K562 (cell line): Measurements from ENCODE around the gene SSH3. TPM values are rescaled to one million over a fixed set of nuclear protein-coding genes. Genes with fewer than 3 reads are reported as not detected.
A peak's percentile ranks its signal among the peaks of the same experiment; 100 is the strongest.

ENCODE experiments used
- BRD9 ChIP-seq: fragments of 450-650 bp; IDR thresholded peaks from 2 replicates; pipeline ENCODE4 v1.6.1; 2018; ENCODE audit warnings: low read depth; ENCODE audit not compliant: partially characterized antibody
- FIP1L1 ChIP-seq: fragments of 200-400 bp; formaldehyde crosslinking; IDR thresholded peaks from 2 replicates; pipeline ENCODE4 v1.6.1; 2018; ENCODE audit warnings: mild to moderate bottlenecking, low read depth, low read length; ENCODE audit not compliant: poor library complexity, severe bottlenecking
- GABPB1 ChIP-seq: sonication (generic); formaldehyde crosslinking; IDR thresholded peaks from 2 replicates; pipeline ENCODE4 v1.8.0; 2022; ENCODE audit warnings: mild to moderate bottlenecking, missing genetic modification reagents
- NEUROD1 ChIP-seq: fragments of 150-350 bp; IDR thresholded peaks from 2 replicates; pipeline ENCODE4 v1.6.1; 2014; ENCODE audit warnings: borderline replicate concordance, low read length, low read depth; ENCODE audit not compliant: partially characterized antibody
- PHB ChIP-seq: fragments of 250-450 bp; sonication (Bioruptor Pico); IDR thresholded peaks from 2 replicates; pipeline ENCODE4 v1.5.0; 2021
- SRSF3 ChIP-seq: fragments of 200-400 bp; formaldehyde crosslinking; IDR thresholded peaks from 2 replicates; pipeline ENCODE4 v1.6.1; 2016; ENCODE audit warnings: mild to moderate bottlenecking, low read length, moderate library complexity; ENCODE audit not compliant: insufficient read depth
- TEAD1 ChIP-seq, 2 experiments: fragments of 450-650 bp in 1 of 2; sonication (generic) in 1 of 2; formaldehyde crosslinking; IDR thresholded peaks; 2 replicates each; pipeline versions ENCODE4 v1.4.0 to v1.8.0; 2020 to 2022; ENCODE audit warnings: mild to moderate bottlenecking in 2 of 2, missing genetic modification reagents in 1 of 2
- TRIM24 ChIP-seq, 2 experiments: fragments of 450-650 bp; IDR thresholded peaks; 2 replicates each; pipeline ENCODE4 v1.6.1; 2016
- polyA plus RNA-seq, 8 experiments: library from polyadenylated mRNA; depleted of rRNA in 4 of 8; stranded (reverse) in 5 of 8; unstranded in 3 of 8; fragments of >200 nt; fragmentation: Nextera tagmentation in 2 of 8; fragmentation: Illumina TruSeq in 1 of 8; extraction: Ambion mirVana in 2 of 8; extraction: Trizol in 1 of 8; gene quantifications; 2 replicates each; pipeline versions ENCODE4 v1.2.1 to v1.2.3, GENCODE V29; 2011 to 2014; ENCODE audit warnings: inconsistent platforms in 1 of 8, missing spikeins in 1 of 8
- total RNA-seq, 7 experiments: library from RNA; depleted of rRNA in 6 of 7; stranded (reverse); fragments of >200 nt in 6 of 7; fragmentation: Illumina TruSeq in 2 of 7; extraction: Trizol in 2 of 7; gene quantifications; 2 replicates each; pipeline versions ENCODE4 v1.2.1 to v1.2.3, GENCODE V29; 2011 to 2021; ENCODE audit warnings: low replicate concordance in 1 of 7
- TF ChIP-seq, protein P1 (sequence below), 2 experiments: fragments of 450-650 bp in 1 of 2; sonication (generic) in 1 of 2; formaldehyde crosslinking in 1 of 2; IDR thresholded peaks; 2 replicates each; pipeline versions ENCODE4 v1.7.1 to v1.9.0; 2016 to 2022; ENCODE audit warnings: inconsistent platforms in 1 of 2, mild to moderate bottlenecking in 1 of 2, missing genetic modification reagents in 1 of 2
- TF ChIP-seq, protein P2 (sequence below), 2 experiments: fragments of 200-800 bp in 1 of 2; sonication (Bioruptor generic) in 1 of 2; sonication (generic) in 1 of 2; formaldehyde crosslinking in 1 of 2; IDR thresholded peaks in 1 of 2; conservative IDR thresholded peaks in 1 of 2; 2 replicates each; pipeline versions ENCODE4 v1.5.0 to v1.6.1; 2016 to 2020; ENCODE audit warnings: missing compliant biosample characterization in 1 of 2, missing genetic modification characterization in 1 of 2, missing genetic modification reagents in 1 of 2
- TF ChIP-seq, protein P3 (sequence below): fragments of 450-650 bp; formaldehyde crosslinking; IDR thresholded peaks from 2 replicates; pipeline ENCODE4 v1.4.0; 2020; ENCODE audit warnings: mild to moderate bottlenecking

Gene SSH3
- total and polyA plus RNA-seq, 9 of the 15 experiments (the other 6 are each of a cell fraction or from before 2014, with no cell fraction given), result 0.07 to 1.0 (median 0.24) TPM; not detected in 3

DNA sequence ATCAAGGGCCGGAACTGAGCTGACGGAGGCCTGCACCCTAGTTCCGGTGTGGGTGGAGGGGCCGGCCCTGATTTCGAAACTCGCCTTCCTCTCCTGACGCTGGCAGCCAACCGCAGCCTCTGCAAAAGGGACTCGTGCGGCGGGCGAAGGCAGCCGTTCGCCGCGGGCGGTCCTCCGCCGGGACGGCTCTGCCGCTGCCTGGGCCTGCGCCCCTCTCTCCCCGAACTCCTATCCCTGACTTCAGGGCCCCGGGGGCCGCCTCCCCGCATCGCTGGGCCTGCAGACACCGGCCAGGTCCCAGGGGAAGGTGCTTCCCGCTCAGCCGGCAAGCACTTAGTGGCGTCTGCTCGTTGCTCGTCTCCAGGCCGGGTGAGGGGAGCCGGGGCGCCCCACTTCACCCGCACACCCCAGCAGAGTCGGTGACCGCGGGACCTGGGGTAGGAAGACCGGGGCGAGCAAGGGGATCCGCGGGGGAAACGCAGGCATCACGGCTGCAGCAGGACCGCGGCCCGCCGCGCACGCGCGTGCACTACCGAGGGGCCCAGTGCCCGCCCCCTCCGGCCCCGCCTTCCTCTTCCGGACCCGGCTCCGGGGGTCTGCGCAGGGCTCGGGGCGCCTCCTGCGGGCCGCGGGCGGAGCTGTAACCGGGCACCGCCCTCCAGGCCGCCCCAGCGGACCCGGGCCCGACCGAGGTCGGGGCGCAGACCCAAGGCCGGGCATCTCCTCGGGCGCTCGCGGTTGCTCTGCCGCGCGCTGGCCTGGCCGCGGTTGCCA lies 14.7 kb upstream of the SSH3 start (continued):
- TF ChIP-seq, protein P1, sequence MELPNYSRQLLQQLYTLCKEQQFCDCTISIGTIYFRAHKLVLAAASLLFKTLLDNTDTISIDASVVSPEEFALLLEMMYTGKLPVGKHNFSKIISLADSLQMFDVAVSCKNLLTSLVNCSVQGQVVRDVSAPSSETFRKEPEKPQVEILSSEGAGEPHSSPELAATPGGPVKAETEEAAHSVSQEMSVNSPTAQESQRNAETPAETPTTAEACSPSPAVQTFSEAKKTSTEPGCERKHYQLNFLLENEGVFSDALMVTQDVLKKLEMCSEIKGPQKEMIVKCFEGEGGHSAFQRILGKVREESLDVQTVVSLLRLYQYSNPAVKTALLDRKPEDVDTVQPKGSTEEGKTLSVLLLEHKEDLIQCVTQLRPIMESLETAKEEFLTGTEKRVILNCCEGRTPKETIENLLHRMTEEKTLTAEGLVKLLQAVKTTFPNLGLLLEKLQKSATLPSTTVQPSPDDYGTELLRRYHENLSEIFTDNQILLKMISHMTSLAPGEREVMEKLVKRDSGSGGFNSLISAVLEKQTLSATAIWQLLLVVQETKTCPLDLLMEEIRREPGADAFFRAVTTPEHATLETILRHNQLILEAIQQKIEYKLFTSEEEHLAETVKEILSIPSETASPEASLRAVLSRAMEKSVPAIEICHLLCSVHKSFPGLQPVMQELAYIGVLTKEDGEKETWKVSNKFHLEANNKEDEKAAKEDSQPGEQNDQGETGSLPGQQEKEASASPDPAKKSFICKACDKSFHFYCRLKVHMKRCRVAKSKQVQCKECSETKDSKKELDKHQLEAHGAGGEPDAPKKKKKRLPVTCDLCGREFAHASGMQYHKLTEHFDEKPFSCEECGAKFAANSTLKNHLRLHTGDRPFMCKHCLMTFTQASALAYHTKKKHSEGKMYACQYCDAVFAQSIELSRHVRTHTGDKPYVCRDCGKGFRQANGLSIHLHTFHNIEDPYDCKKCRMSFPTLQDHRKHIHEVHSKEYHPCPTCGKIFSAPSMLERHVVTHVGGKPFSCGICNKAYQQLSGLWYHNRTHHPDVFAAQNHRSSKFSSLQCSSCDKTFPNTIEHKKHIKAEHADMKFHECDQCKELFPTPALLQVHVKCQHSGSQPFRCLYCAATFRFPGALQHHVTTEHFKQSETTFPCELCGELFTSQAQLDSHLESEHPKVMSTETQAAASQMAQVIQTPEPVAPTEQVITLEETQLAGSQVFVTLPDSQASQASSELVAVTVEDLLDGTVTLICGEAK (IDR thresholded peaks at IDR 0.05), result peak; percentile 88
- TF ChIP-seq, protein P1 (CRISPR knock-in tag; IDR thresholded peaks at IDR 0.05), result no peak
- no peak for TF ChIP-seq BRD9
- peak; percentile 44 to 71; a peak in 2 of 4 replicates for TF ChIP-seq TRIM24 (IDR thresholded peaks at IDR 0.05)
- TF ChIP-seq FIP1L1, result peak; percentile 90
- peak; percentile 79 for TF ChIP-seq GABPB1 (CRISPR knock-in tag)
- TF ChIP-seq, protein P2, sequence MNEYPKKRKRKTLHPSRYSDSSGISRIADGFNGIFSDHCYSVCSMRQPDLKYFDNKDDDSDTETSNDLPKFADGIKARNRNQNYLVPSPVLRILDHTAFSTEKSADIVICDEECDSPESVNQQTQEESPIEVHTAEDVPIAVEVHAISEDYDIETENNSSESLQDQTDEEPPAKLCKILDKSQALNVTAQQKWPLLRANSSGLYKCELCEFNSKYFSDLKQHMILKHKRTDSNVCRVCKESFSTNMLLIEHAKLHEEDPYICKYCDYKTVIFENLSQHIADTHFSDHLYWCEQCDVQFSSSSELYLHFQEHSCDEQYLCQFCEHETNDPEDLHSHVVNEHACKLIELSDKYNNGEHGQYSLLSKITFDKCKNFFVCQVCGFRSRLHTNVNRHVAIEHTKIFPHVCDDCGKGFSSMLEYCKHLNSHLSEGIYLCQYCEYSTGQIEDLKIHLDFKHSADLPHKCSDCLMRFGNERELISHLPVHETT (CRISPR knock-in tag; conservative IDR thresholded peaks at IDR 0.05 in 1 of 2, IDR thresholded peaks at IDR 0.05 in 1 of 2), result peak in 1 of 2 experiments; percentile 90; a peak in 2 of 4 replicates
- peak in 1 of 2 experiments; percentile 74; a peak in 1 of 4 replicates for TF ChIP-seq TEAD1 (CRISPR knock-in tag; IDR thresholded peaks at IDR 0.05)
- 0 out of 2 replicates have a peak, but pooled peaks have one; percentile 32 for TF ChIP-seq PHB (CRISPR knock-in tag)
- peak; percentile 60 for TF ChIP-seq NEUROD1
- TF ChIP-seq, protein P3, sequence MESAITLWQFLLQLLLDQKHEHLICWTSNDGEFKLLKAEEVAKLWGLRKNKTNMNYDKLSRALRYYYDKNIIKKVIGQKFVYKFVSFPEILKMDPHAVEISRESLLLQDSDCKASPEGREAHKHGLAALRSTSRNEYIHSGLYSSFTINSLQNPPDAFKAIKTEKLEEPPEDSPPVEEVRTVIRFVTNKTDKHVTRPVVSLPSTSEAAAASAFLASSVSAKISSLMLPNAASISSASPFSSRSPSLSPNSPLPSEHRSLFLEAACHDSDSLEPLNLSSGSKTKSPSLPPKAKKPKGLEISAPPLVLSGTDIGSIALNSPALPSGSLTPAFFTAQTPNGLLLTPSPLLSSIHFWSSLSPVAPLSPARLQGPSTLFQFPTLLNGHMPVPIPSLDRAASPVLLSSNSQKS (CRISPR knock-in tag), result no peak
- no peak for TF ChIP-seq SRSF3
